Measurements from ENCODE around the gene MESP2. TPM values are rescaled to one million over a fixed set of nuclear protein-coding genes. Genes with fewer than 3 reads are reported as not detected.

Gene MESP2
- total and polyA plus RNA-seq, 2 of the 13 experiments (the other 11 are each of a cell fraction or from before 2014, with no cell fraction given) = not detected

DNA sequence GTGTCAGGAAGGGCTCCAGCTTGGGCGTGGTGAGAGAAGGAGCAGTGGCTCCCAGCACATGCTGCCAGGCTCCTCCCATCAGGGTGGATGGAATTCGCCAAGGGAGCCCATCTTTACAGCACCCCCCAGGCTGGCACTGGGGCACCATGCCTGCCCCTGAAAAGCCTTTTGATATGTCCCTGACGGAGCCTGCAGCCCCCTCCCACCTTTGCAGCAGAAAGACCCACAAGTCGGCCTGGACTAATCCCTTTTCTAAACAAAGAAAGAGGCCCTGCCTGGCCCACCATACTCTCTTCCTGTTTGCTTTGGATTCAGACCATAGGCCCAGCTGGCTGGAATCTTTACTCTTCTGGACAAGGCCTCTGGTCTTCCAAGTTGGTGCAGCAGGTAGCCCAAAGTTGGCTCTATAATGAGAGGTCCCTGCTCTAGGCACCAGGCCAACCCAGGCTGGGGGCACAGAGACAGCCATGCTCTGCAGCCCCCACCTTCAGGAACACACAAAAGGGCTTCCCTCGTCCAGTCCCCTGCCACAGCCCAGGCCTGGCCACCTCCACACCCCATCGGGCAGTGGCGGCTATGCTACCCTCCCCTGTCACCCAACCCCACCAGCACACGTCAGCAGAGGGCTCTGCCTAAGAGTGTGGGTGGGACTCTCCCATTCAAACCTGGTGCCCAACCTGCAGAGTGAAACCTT lies 33.1 kb downstream of the MESP2 start (continued):
- TF ChIP-seq ZNF546 (CRISPR knock-in tag; conservative IDR thresholded peaks at IDR 0.05) = 0 out of 2 replicates have a peak, but pooled peaks have one; percentile 13
- no peak; the same call in 1 of the 2 replicates for TF ChIP-seq CBFB (CRISPR knock-in tag; IDR thresholded peaks at IDR 0.05)
- TF ChIP-seq, protein P1, sequence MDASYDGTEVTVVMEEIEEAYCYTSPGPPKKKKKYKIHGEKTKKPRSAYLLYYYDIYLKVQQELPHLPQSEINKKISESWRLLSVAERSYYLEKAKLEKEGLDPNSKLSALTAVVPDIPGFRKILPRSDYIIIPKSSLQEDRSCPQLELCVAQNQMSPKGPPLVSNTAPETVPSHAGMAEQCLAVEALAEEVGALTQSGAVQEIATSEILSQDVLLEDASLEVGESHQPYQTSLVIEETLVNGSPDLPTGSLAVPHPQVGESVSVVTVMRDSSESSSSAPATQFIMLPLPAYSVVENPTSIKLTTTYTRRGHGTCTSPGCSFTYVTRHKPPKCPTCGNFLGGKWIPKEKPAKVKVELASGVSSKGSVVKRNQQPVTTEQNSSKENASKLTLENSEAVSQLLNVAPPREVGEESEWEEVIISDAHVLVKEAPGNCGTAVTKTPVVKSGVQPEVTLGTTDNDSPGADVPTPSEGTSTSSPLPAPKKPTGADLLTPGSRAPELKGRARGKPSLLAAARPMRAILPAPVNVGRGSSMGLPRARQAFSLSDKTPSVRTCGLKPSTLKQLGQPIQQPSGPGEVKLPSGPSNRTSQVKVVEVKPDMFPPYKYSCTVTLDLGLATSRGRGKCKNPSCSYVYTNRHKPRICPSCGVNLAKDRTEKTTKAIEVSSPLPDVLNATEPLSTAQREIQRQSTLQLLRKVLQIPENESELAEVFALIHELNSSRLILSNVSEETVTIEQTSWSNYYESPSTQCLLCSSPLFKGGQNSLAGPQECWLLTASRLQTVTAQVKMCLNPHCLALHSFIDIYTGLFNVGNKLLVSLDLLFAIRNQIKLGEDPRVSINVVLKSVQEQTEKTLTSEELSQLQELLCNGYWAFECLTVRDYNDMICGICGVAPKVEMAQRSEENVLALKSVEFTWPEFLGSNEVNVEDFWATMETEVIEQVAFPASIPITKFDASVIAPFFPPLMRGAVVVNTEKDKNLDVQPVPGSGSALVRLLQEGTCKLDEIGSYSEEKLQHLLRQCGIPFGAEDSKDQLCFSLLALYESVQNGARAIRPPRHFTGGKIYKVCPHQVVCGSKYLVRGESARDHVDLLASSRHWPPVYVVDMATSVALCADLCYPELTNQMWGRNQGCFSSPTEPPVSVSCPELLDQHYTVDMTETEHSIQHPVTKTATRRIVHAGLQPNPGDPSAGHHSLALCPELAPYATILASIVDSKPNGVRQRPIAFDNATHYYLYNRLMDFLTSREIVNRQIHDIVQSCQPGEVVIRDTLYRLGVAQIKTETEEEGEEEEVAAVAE (CRISPR knock-in tag; IDR thresholded peaks at IDR 0.05; ENCODE audit: borderline replicate concordance) = no peak
- TF ChIP-seq, protein P2, sequence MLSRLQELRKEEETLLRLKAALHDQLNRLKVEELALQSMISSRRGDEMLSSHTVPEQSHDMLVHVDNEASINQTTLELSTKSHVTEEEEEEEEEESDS (CRISPR knock-in tag; IDR thresholded peaks at IDR 0.05; ENCODE audit: borderline replicate concordance) = no peak
- no peak for TF ChIP-seq ADNP (CRISPR knock-in tag; IDR thresholded peaks at IDR 0.05)
- no peak for TF ChIP-seq HOXA9 (CRISPR knock-in tag; IDR thresholded peaks at IDR 0.05; ENCODE audit: borderline replicate concordance)
- TF ChIP-seq DDIT3 (CRISPR knock-in tag; IDR thresholded peaks at IDR 0.05) = no peak
- peak; percentile 80 for TF ChIP-seq HIC2 (CRISPR knock-in tag; IDR thresholded peaks at IDR 0.05; ENCODE audit: low read depth)
- no peak; the same call in 1 of the 2 replicates for TF ChIP-seq CCDC6 (CRISPR knock-in tag; IDR thresholded peaks at IDR 0.05)
- TF ChIP-seq ZNF354B (CRISPR knock-in tag; IDR thresholded peaks at IDR 0.05) = no peak
- no peak for TF ChIP-seq ZNF235 (CRISPR knock-in tag; IDR thresholded peaks at IDR 0.05; ENCODE audit: borderline replicate concordance)
- peak; percentile 51; the same call in 1 of the 2 replicates for TF ChIP-seq ATF7-NPFF (CRISPR knock-in tag; IDR thresholded peaks at IDR 0.05; ENCODE audit: low read depth)
- no peak for TF ChIP-seq ZNF160 (CRISPR knock-in tag; IDR thresholded peaks at IDR 0.05)
- no peak for TF ChIP-seq KDM4B (CRISPR knock-in tag; IDR thresholded peaks at IDR 0.05)
- TF ChIP-seq ZFY (CRISPR knock-in tag; IDR thresholded peaks at IDR 0.05) = peak; percentile 90
- peak; percentile 59; the same call in 1 of the 2 replicates for TF ChIP-seq ZNF256 (CRISPR knock-in tag; conservative IDR thresholded peaks at IDR 0.05)
- TF ChIP-seq THRA (CRISPR knock-in tag; IDR thresholded peaks at IDR 0.05; ENCODE audit: borderline replicate concordance) = peak; percentile 68; the same call in 1 of the 2 replicates
- TF ChIP-seq GABPA (IDR thresholded peaks at IDR 0.05; ENCODE audit: low read depth, low read length) = no peak
- TF ChIP-seq GABPA (CRISPR knock-in tag; IDR thresholded peaks at IDR 0.05; ENCODE audit: low read depth) = peak; percentile 61; the same call in 1 of the 2 replicates
- TF ChIP-seq KLF6 (CRISPR knock-in tag; IDR thresholded peaks at IDR 0.05) = no peak; the same call in 1 of the 2 replicates
- TF ChIP-seq ZNF850 (CRISPR knock-in tag; conservative IDR thresholded peaks at IDR 0.05) = no peak
